HEK293 (cell line): ENCODE measurements around the gene LILRB5.
"Not testable (repeated sequence)": the region's sequence is repeated elsewhere in the genome, so short reads cannot be mapped to it uniquely, and the experiment has no call there.

Experiments
- REST ChIP-seq: fragments of 450-650 bp; formaldehyde crosslinking; IDR thresholded peaks from 2 replicates; pipeline ENCODE4 v1.5.1; 2016; ENCODE audit warnings: missing biosample characterization, missing genetic modification characterization
- ZBTB21 ChIP-seq: fragments of 450-650 bp; formaldehyde crosslinking; IDR thresholded peaks from 2 replicates; pipeline ENCODE4 v1.5.1; 2017; ENCODE audit warnings: missing biosample characterization, missing genetic modification characterization
- TF ChIP-seq, protein P1 (sequence below): fragments of 450-650 bp; formaldehyde crosslinking; IDR thresholded peaks from 2 replicates; pipeline ENCODE4 v1.5.1; 2016; ENCODE audit warnings: missing biosample characterization, missing genetic modification characterization
- TF ChIP-seq, protein P2 (sequence below): fragments of 450-650 bp; formaldehyde crosslinking; IDR thresholded peaks from 2 replicates; pipeline ENCODE4 v1.5.1; 2016; ENCODE audit warnings: missing biosample characterization, missing genetic modification characterization
- TF ChIP-seq, protein P3 (sequence below): fragments of 450-650 bp; formaldehyde crosslinking; IDR thresholded peaks from 2 replicates; pipeline ENCODE4 v1.5.1; 2016; ENCODE audit warnings: missing biosample characterization, missing genetic modification characterization
- TF ChIP-seq, protein P4 (sequence below): fragments of 450-650 bp; formaldehyde crosslinking; IDR thresholded peaks from 2 replicates; pipeline ENCODE4 v1.5.1; 2016; ENCODE audit warnings: missing biosample characterization, missing genetic modification characterization

- TF ChIP-seq, protein P1, sequence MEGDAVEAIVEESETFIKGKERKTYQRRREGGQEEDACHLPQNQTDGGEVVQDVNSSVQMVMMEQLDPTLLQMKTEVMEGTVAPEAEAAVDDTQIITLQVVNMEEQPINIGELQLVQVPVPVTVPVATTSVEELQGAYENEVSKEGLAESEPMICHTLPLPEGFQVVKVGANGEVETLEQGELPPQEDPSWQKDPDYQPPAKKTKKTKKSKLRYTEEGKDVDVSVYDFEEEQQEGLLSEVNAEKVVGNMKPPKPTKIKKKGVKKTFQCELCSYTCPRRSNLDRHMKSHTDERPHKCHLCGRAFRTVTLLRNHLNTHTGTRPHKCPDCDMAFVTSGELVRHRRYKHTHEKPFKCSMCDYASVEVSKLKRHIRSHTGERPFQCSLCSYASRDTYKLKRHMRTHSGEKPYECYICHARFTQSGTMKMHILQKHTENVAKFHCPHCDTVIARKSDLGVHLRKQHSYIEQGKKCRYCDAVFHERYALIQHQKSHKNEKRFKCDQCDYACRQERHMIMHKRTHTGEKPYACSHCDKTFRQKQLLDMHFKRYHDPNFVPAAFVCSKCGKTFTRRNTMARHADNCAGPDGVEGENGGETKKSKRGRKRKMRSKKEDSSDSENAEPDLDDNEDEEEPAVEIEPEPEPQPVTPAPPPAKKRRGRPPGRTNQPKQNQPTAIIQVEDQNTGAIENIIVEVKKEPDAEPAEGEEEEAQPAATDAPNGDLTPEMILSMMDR (tag by site-specific recombination): not testable (repeated sequence)
- TF ChIP-seq, protein P2, sequence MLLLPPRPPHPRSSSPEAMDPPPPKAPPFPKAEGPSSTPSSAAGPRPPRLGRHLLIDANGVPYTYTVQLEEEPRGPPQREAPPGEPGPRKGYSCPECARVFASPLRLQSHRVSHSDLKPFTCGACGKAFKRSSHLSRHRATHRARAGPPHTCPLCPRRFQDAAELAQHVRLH (tag by site-specific recombination): not testable (repeated sequence)
- not testable (repeated sequence) for TF ChIP-seq REST, ZBTB21 (tag by site-specific recombination)
- TF ChIP-seq, protein P3, sequence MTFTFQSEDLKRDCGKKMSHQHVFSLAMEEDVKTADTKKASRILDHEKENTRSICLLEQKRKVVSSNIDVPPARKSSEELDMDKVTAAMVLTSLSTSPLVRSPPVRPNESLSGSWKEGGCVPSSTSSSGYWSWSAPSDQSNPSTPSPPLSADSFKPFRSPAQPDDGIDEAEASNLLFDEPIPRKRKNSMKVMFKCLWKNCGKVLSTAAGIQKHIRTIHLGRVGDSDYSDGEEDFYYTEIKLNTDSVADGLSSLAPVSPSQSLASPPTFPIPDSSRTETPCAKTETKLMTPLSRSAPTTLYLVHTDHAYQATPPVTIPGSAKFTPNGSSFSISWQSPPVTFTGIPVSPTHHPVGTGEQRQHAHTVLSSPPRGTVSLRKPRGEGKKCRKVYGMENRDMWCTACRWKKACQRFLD: not testable (repeated sequence)
- TF ChIP-seq, protein P4, sequence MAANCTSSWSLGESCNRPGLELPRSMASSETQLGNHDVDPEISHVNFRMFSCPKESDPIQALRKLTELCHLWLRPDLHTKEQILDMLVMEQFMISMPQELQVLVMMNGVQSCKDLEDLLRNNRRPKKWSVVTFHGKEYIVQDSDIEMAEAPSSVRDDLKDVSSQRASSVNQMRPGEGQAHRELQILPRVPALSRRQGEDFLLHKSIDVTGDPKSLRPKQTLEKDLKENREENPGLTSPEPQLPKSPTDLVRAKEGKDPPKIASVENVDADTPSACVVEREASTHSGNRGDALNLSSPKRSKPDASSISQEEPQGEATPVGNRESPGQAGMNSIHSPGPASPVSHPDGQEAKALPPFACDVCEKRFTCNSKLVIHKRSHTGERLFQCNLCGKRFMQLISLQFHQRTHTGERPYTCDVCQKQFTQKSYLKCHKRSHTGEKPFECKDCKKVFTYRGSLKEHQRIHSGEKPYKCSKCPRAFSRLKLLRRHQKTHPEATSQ (tag by site-specific recombination): not testable (repeated sequence)
Observed at GRCh38 chr19:54224619-54225018, 32.5 kb downstream of the LILRB5 start.
